ENCODE data around the gene CDK6. TPM values are rescaled to one million over a fixed set of nuclear protein-coding genes. Genes with fewer than 3 reads are reported as not detected.

The CDK6 gene
- total RNA-seq, 1 experiment from 2014 or later = 175 TPM

- intact Hi-C loops (cut with micrococcal nuclease; ENCODE audit: unreplicated experiment) = no loop called here
- POLR2A ChIA-PET = no interaction called here
- Histone ChIP-seq H3K9me3 (no peaks in the 10 kb centered on the region), H3K4me3 (ENCODE audit: low read depth, low read length) (no peak overlapping the region), H3K36me3 (ENCODE audit: control insufficient read depth, insufficient read depth, low read length) (no peaks in the 10 kb centered on the region), H3K4me1 (peaks cover 21% of the 10 kb centered on the region), H3K27me3 (replicated peaks; ENCODE audit: control insufficient read depth, insufficient read depth, low read length) (no peaks in the 10 kb centered on the region)
- Mint-ChIP-seq H3K4me1 (ENCODE audit: low read depth, unreplicated experiment) (peaks cover 41% of the 10 kb centered on the region), H3K27me3 (ENCODE audit: insufficient read depth, unreplicated experiment) (no peaks in the 10 kb centered on the region), H3K4me3 (ENCODE audit: unreplicated experiment) (no peak overlapping the region), H3K27ac (ENCODE audit: unreplicated experiment) (peak overlapping the region; percentile 14), H3K36me3 (ENCODE audit: insufficient read depth, unreplicated experiment) (peaks cover 36% of the 10 kb centered on the region), H3K9me3 (ENCODE audit: unreplicated experiment) (no peaks in the 10 kb centered on the region)
- CTCF ChIA-PET = no interaction called here
- no peak for DNase-seq
- TF ChIP-seq CTCF (IDR thresholded peaks at IDR 0.05; ENCODE audit: insufficient read depth in 1 of 2, low read depth in 1 of 2, low read length in 1 of 2, severe bottlenecking in 1 of 2, unreplicated experiment in 1 of 2) = no peak
- BruUV-seq (replicated peaks) = no TSS peak
Measured at GRCh38 chr7:92656121-92656520, 180.3 kb downstream of the CDK6 start.

- CTCF ChIA-PET = interaction anchor here (0.6 kb wide), 1 partner anchor 515 kb away, joined by 3 read pairs; no protein-coding TSS in a partner anchor
- TF ChIP-seq CTCF (IDR thresholded peaks at IDR 0.05; ENCODE audit: insufficient read depth in 1 of 2, low read depth in 1 of 2, low read length in 1 of 2, severe bottlenecking in 1 of 2, unreplicated experiment in 1 of 2) = no peak
- H3K27me3 Mint-ChIP-seq (ENCODE audit: insufficient read depth, unreplicated experiment) = no peaks in the 10 kb centered on the region
- H3K36me3 Mint-ChIP-seq (ENCODE audit: insufficient read depth, unreplicated experiment) = peaks cover 43% of the 10 kb centered on the region
- H3K4me1 Mint-ChIP-seq (ENCODE audit: low read depth, unreplicated experiment) = peaks cover 45% of the 10 kb centered on the region
- H3K9me3 Mint-ChIP-seq (ENCODE audit: unreplicated experiment) = no peaks in the 10 kb centered on the region
- H3K27me3 ChIP-seq (replicated peaks; ENCODE audit: control insufficient read depth, insufficient read depth, low read length) = no peaks in the 10 kb centered on the region
- BruUV-seq (replicated peaks) = no TSS peak
- no peak overlapping the region for H3K4me3 ChIP-seq (ENCODE audit: low read depth, low read length)
- H3K36me3 ChIP-seq (ENCODE audit: control insufficient read depth, insufficient read depth, low read length) = no peaks in the 10 kb centered on the region
- no peak for DNase-seq
- POLR2A ChIA-PET = no interaction called here
- H3K4me3 Mint-ChIP-seq (ENCODE audit: unreplicated experiment) = no peak overlapping the region
- peak overlapping the region; percentile 14 for H3K27ac Mint-ChIP-seq (ENCODE audit: unreplicated experiment)
- H3K9me3 ChIP-seq = no peaks in the 10 kb centered on the region
- intact Hi-C loops (cut with micrococcal nuclease; ENCODE audit: unreplicated experiment) = no loop called here
- peaks cover 21% of the 10 kb centered on the region for H3K4me1 ChIP-seq
Measured at GRCh38 chr7:92655346-92655884, 181.0 kb downstream of the CDK6 start.

- peak overlapping the region; percentile 7 for H3K4me3 Mint-ChIP-seq (ENCODE audit: unreplicated experiment)
- CTCF ChIA-PET = no interaction called here
Measured at GRCh38 chr7:92653136-92653535, 183.2 kb downstream of the CDK6 start.

More at GRCh38 chr7:92653136-92653535, 183.2 kb downstream of the CDK6 start:
- peaks cover 43% of the 10 kb centered on the region for H3K36me3 Mint-ChIP-seq (ENCODE audit: insufficient read depth, unreplicated experiment)
- peaks cover 55% of the 10 kb centered on the region for H3K4me1 Mint-ChIP-seq (ENCODE audit: low read depth, unreplicated experiment)
- TSS peak; percentile 47 for BruUV-seq (replicated peaks)
- H3K9me3 ChIP-seq = no peaks in the 10 kb centered on the region
- no peaks in the 10 kb centered on the region for H3K27me3 ChIP-seq (replicated peaks; ENCODE audit: control insufficient read depth, insufficient read depth, low read length)
- DNase-seq = peak in 1 of 2 experiments; percentile 41
- H3K4me1 ChIP-seq = peaks cover 27% of the 10 kb centered on the region
- no peak overlapping the region for H3K4me3 ChIP-seq (ENCODE audit: low read depth, low read length)
- no peaks in the 10 kb centered on the region for H3K27me3 Mint-ChIP-seq (ENCODE audit: insufficient read depth, unreplicated experiment)
- no peaks in the 10 kb centered on the region for H3K9me3 Mint-ChIP-seq (ENCODE audit: unreplicated experiment)
- POLR2A ChIA-PET = no interaction called here
- peak overlapping the region; percentile 51 for H3K27ac Mint-ChIP-seq (ENCODE audit: unreplicated experiment)
- TF ChIP-seq CTCF (IDR thresholded peaks at IDR 0.05; ENCODE audit: insufficient read depth in 1 of 2, low read depth in 1 of 2, low read length in 1 of 2, severe bottlenecking in 1 of 2, unreplicated experiment in 1 of 2) = no peak
- intact Hi-C loops (cut with micrococcal nuclease; ENCODE audit: unreplicated experiment) = loop anchor here (1.0 kb wide), 1 partner anchor 8 kb away; no protein-coding TSS in a partner anchor
- H3K36me3 ChIP-seq (ENCODE audit: control insufficient read depth, insufficient read depth, low read length) = peaks cover 2% of the 10 kb centered on the region; the same call in 1 of the 2 replicates
